ENCODE data around the gene TMEM158.

The TMEM158 gene

DNA sequence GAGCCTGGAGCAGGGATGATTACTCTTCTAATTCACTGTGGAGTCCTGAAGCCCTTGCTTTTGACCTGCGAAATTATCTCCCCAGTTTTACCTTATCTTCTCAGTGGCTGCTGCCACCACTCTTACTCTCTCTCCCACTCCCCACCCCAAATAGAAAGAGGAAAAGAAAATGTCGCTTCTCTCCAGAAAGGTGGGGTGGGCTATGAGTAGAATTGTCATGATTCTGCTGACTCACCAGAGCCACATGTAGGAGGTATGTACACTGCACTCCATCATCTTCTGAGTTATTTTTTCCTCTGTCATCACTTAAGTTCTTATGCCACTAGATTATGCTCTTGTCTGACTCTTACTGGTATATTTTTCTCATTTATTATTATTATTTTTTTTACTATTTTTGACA lies 43.9 kb upstream of the TMEM158 start:
- Mint-ChIP-seq H3K9me3 (no peaks in the 10 kb centered on the region), H3K4me1 (no peaks in the 10 kb centered on the region), H3K4me3 (no peak overlapping the region), H3K27ac (no peak overlapping the region), H3K36me3 (ENCODE audit: low read depth) (no peaks in the 10 kb centered on the region), H3K27me3 (ENCODE audit: low read depth) (peaks cover 2% of the 10 kb centered on the region)
- TF ChIP-seq, protein P1, sequence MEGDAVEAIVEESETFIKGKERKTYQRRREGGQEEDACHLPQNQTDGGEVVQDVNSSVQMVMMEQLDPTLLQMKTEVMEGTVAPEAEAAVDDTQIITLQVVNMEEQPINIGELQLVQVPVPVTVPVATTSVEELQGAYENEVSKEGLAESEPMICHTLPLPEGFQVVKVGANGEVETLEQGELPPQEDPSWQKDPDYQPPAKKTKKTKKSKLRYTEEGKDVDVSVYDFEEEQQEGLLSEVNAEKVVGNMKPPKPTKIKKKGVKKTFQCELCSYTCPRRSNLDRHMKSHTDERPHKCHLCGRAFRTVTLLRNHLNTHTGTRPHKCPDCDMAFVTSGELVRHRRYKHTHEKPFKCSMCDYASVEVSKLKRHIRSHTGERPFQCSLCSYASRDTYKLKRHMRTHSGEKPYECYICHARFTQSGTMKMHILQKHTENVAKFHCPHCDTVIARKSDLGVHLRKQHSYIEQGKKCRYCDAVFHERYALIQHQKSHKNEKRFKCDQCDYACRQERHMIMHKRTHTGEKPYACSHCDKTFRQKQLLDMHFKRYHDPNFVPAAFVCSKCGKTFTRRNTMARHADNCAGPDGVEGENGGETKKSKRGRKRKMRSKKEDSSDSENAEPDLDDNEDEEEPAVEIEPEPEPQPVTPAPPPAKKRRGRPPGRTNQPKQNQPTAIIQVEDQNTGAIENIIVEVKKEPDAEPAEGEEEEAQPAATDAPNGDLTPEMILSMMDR (IDR thresholded peaks at IDR 0.05; ENCODE audit: unreplicated experiment in 3 of 3) = no peak

DNA sequence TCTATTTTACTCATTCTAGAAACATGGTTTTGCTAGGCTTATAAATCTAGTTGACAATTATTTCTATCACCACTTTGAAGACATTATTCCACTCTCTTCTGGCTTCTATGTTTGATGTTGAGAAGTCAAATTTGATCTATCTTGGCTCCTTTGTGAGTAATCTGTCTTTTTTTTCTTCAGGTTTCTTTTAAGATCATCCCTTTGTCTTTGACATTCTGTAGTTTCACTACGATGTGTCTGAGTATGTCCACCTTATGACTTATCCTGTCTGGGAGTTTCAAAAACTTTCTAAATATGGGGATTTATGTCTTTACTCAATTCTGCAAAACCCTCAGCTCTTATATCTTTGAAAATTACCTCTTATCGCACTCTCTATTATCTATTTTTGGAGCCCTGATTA lies 41.0 kb upstream of the TMEM158 start:
- H3K4me3 Mint-ChIP-seq = no peak overlapping the region
- H3K27ac Mint-ChIP-seq = no peak overlapping the region
- no peaks in the 10 kb centered on the region for H3K36me3 Mint-ChIP-seq (ENCODE audit: low read depth)
- no peaks in the 10 kb centered on the region for H3K4me1 Mint-ChIP-seq
- no peaks in the 10 kb centered on the region for H3K9me3 Mint-ChIP-seq
- TF ChIP-seq, protein P1 (IDR thresholded peaks at IDR 0.05; ENCODE audit: unreplicated experiment in 3 of 3) = no peak
- no peaks in the 10 kb centered on the region for H3K27me3 Mint-ChIP-seq (ENCODE audit: low read depth)

DNA sequence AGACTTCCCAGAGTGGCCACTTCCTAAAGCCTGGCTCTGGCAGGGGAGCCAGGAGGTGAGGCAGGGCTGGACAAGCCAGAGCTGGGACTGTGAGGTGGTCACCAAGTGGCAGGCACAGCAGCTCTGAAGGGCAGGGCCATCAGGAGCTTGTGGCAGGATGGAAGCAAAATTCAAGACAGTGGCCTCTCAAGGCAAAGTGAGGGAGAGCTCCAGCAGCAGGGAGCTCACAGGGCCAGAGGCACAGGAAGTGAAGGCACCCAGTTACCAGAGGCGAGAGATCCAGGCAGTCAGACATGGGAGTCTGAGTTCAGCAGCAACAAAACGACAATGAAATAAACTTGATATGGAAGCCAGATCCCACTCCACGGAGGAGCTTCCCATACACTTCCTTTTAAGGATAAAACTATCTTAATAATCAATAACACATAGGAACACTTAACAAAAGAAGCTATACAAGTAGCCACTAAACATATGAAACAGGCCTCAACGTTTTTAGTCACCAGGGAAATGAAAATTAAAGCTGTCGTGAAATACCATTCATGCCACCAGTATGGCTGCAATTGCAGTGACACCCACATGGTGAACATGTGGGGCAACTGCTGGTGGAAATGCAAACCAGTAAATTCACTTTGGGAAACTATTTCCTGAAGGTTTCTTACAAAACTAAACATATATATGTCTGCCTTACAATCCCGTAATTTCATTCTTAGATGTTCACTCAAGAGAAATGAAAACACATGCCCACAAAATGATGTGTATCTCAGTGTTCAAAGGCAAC lies 35.4 kb upstream of the TMEM158 start:
- H3K27me3 Mint-ChIP-seq (ENCODE audit: low read depth) = peaks cover 4% of the 10 kb centered on the region
- no peaks in the 10 kb centered on the region for H3K4me1 Mint-ChIP-seq
- H3K36me3 Mint-ChIP-seq (ENCODE audit: low read depth) = no peaks in the 10 kb centered on the region
- no peak overlapping the region for H3K4me3 Mint-ChIP-seq
- no peak overlapping the region for H3K27ac Mint-ChIP-seq
- TF ChIP-seq, protein P1 (IDR thresholded peaks at IDR 0.05; ENCODE audit: unreplicated experiment in 3 of 3) = no peak
- H3K9me3 Mint-ChIP-seq = no peaks in the 10 kb centered on the region

DNA sequence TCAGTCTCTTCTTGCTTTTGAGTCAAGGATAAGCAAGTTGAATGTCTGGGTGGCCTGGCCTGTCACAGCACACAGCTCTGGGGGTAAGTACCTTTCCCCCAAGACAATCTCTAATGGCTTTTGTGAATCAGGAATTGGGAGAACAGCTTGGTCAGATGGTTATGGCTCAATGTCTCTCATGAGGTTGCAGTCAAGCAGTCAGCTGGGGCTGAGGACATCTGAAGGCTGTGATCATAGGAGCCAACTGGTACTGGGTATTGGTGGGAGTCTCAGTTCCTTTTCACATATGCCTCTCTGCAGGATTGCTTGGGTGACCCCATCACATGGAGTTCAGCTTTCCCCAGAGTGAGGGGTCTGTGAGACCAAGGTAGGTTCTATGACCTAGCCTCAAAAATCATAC lies 33.0 kb upstream of the TMEM158 start:
- no peaks in the 10 kb centered on the region for H3K36me3 Mint-ChIP-seq (ENCODE audit: low read depth)
- no peak overlapping the region for H3K4me3 Mint-ChIP-seq
- TF ChIP-seq, protein P1 (IDR thresholded peaks at IDR 0.05; ENCODE audit: unreplicated experiment in 3 of 3) = no peak
- no peaks in the 10 kb centered on the region for H3K4me1 Mint-ChIP-seq
- H3K27ac Mint-ChIP-seq = no peak overlapping the region
- H3K9me3 Mint-ChIP-seq = no peaks in the 10 kb centered on the region
- peaks cover 4% of the 10 kb centered on the region for H3K27me3 Mint-ChIP-seq (ENCODE audit: low read depth)

DNA sequence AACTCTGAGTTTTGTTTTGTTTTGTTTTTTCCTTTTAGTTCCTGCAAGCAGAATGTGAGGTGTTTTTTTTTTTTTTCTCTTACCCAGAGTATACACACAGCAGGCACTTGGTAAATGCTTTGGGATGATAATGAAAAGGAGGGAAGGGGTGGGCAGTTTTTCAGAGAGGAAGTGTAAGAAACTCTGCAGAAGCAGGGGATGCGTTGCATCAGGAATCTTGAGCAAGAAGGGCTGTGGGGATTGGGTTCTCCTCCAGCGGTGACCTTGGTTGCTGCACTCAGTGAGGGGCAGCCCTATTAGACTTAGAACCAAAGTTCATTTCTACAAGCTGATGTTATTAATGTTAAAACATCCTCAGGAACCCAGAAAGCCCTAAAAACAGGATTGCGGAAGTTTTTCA lies 32.2 kb upstream of the TMEM158 start:
- Mint-ChIP-seq H3K27me3 (ENCODE audit: low read depth) (peaks cover 4% of the 10 kb centered on the region), H3K4me1 (no peaks in the 10 kb centered on the region), H3K9me3 (no peaks in the 10 kb centered on the region), H3K4me3 (no peak overlapping the region), H3K36me3 (ENCODE audit: low read depth) (no peaks in the 10 kb centered on the region), H3K27ac (no peak overlapping the region)
- TF ChIP-seq, protein P1 (IDR thresholded peaks at IDR 0.05; ENCODE audit: unreplicated experiment in 3 of 3) = no peak

DNA sequence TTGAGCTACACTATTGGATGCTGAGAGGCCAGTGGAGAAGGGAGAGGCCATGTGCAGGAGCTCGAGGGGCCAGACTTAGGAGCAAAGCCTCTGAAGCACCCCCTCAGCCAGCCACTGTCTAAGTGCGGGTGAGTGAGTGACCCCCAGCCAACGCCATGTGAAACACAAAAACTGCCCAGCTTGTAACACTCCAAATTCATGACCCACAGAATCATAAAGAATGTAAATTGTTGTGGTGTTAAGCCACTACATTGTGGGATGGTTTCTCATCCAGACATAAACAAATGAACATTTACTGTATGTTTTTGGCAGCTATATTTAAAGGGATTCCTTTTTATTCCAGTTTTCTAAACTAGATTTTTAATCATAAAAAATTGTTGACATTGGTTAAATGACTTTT lies 27.2 kb upstream of the TMEM158 start:
- Mint-ChIP-seq H3K27me3 (ENCODE audit: low read depth) (peaks cover 3% of the 10 kb centered on the region), H3K9me3 (no peaks in the 10 kb centered on the region), H3K4me3 (no peak overlapping the region), H3K27ac (no peak overlapping the region), H3K36me3 (ENCODE audit: low read depth) (no peaks in the 10 kb centered on the region), H3K4me1 (no peaks in the 10 kb centered on the region)
- TF ChIP-seq, protein P1 (IDR thresholded peaks at IDR 0.05; ENCODE audit: unreplicated experiment in 3 of 3) = no peak

Data from nephron (organoid).